Measurements from ENCODE around the gene ATP8A2.

GRCh38 chr13:25507841-25508240, 136.1 kb downstream of the ATP8A2 start:
- no peak for TF ChIP-seq CTCF (IDR thresholded peaks at IDR 0.05)
- TF ChIP-seq EP300 (IDR thresholded peaks at IDR 0.05; ENCODE audit: low read depth), result no peak
- TF ChIP-seq POLR2A (IDR thresholded peaks at IDR 0.05), result no peak
- no peak for TF ChIP-seq POLR2AphosphoS5 (IDR thresholded peaks at IDR 0.05)

Measured in transverse colon (tissue), 4 donors.